Heart left ventricle (tissue), 16 donors: ENCODE measurements around the gene NOL6. TPM values are rescaled to one million over a fixed set of nuclear protein-coding genes. Genes with fewer than 3 reads are reported as not detected.
A peak's percentile ranks its signal among the peaks of the same experiment; 100 is the strongest.

Experiments used
- ATAC-seq, 4 donors: fragments of 200-7000 bp; cut with Tn5 transposase; one replicate each; pipeline ENCODE4 v1.9.1; 2020 to 2022; ENCODE audit warnings: moderate library complexity in 4 of 4, mild to moderate bottlenecking in 3 of 4, moderate number of reproducible peaks in 1 of 4
- DNase-seq, 5 donors: peaks; one replicate each; pipeline ENCODE4 v3.0.0-alpha.2; 2020
- H3K27ac ChIP-seq, 12 donors: fragments of 200-600 bp; sonication (generic) in 4 of 12; one replicate each; pipeline versions ENCODE4 v1.5.0 to v1.8.0; 2016 to 2022; ENCODE audit warnings: mild to moderate bottlenecking in 2 of 12
- H3K27me3 ChIP-seq, 9 donors: fragments of 200-600 bp; sonication (generic) in 2 of 9; one replicate each; pipeline versions ENCODE4 v1.5.1 to v1.8.0; 2016 to 2022; ENCODE audit warnings: mild to moderate bottlenecking in 3 of 9
- H3K36me3 ChIP-seq, 9 donors: fragments of 200-600 bp; sonication (generic) in 2 of 9; one replicate each; pipeline versions ENCODE4 v1.5.0 to v1.8.0; 2018 to 2022; ENCODE audit warnings: mild to moderate bottlenecking in 2 of 9
- H3K4me1 ChIP-seq, 12 donors: fragments of 200-600 bp; sonication (generic) in 4 of 12; one replicate each; pipeline versions ENCODE4 v1.5.0 to v1.8.0; 2016 to 2022; ENCODE audit warnings: mild to moderate bottlenecking in 3 of 12
- H3K4me3 ChIP-seq, 12 donors: fragments of 200-600 bp; sonication (generic) in 4 of 12; one replicate each; pipeline versions ENCODE4 v1.5.0 to v1.8.0; 2017 to 2022; ENCODE audit warnings: mild to moderate bottlenecking in 9 of 12, moderate library complexity in 4 of 12
- H3K9me3 ChIP-seq, 12 donors: fragments of 200-600 bp; sonication (generic) in 4 of 12; one replicate each; pipeline versions ENCODE4 v1.5.0 to v1.8.0; 2016 to 2022; ENCODE audit warnings: mild to moderate bottlenecking in 1 of 12
- POLR2A ChIP-seq, 2 donors: fragments of 450-650 bp; IDR thresholded peaks; one replicate each; pipeline ENCODE4 v1.6.1; 2017; ENCODE audit warnings: antibody characterized with exemption in 2 of 2, mild to moderate bottlenecking in 2 of 2, moderate library complexity in 2 of 2
- WGBS, 4 donors: extraction: QIAGEN DNeasy Blood & Tissue Kit in 2 of 4; methylation state at CpG; one replicate each; pipeline versions ENCODE4 v1.1.5 to v1.1.7; 2013 to 2018; 5-methylcytosine and 5-hydroxymethylcytosine counted together
- intact Hi-C, 10 donors: fragments of 100-400 bp; cut with DNase I; formaldehyde crosslinking; loops; one replicate each; pipeline versions ENCODE4 v1.11.1 to v1.14.2; 2022
- polyA plus RNA-seq, 2 donors: library from polyadenylated mRNA; stranded (reverse); fragments of 200-250 nt; gene quantifications; one replicate each; pipeline ENCODE4 v1.2.3, GENCODE V29; 2013
- total RNA-seq, 9 donors: library from RNA; depleted of rRNA in 2 of 9; stranded (reverse); fragments of >200 nt in 2 of 9; fragmentation: NEBNext Ultra II Directional in 3 of 9; extraction: Animal tissue kit (Norgen Biotek cat#: 25700) in 3 of 9; gene quantifications; one replicate each; pipeline versions ENCODE4 v1.1.0 to v1.2.4, GENCODE V29; 2016 to 2023
- TF ChIP-seq, protein P1 (sequence below), 12 donors: fragments of 200-600 bp; sonication (generic) in 4 of 12; IDR thresholded peaks; one replicate each; pipeline versions ENCODE4 v1.5.0 to v1.8.0; 2018 to 2022; ENCODE audit warnings: antibody characterized with exemption in 12 of 12, mild to moderate bottlenecking in 5 of 12
- donor health status: ischemic (EF 13 %, LVEDD 7.1; RV severe dilation, severe dysfunction).
- donor health status: healthy with polysubstance abuse.
- donor health status: DM: no; HTN: yes; CAD: no.
- donor health status: DM: no; HTN: no; CAD: no.
- donor health status: ischemic (EF 25% LVEDD 6.9; RV normal size, moderate dysfunction).
- donor health status: ischemic (EF 25% LVEDD 5.7; RV mildly dilated, moderate dysfunction).
- donor health status: healthy.
- donor health status: DM: yes; HTN: yes; CAD: no.
- donor health status: ischemic (EF 35%, LVEDD 5.7; RV mildly dilated, moderate dysfunction).
- donor health status: nonischemic (EF 11% LVEDD 7.7; RV severe dilation, severe dysfunction).
- donor health status: DM: yes; HTN: yes; CAD: no.
- donor health status: PGD.
- donor health status: ischemic (EF 29% LVEDD 5.4; RV normal size, mild dysfunction).
- donor health status: nonischemic (EF 23%, LVEDD 6.1; RV moderate dilation, normal function).

NOL6 gene
- total and polyA plus RNA-seq, 11 donors, result 11.2 to 28.2 (median 14.9) TPM

GRCh38 chr9:33472171-33472880, 1.4 kb downstream of the NOL6 start:
- no peak for ATAC-seq
- intact Hi-C loops, result no loop called here
- H3K27me3 ChIP-seq, result no peaks in the 10 kb centered on the region
- TF ChIP-seq, protein P1, sequence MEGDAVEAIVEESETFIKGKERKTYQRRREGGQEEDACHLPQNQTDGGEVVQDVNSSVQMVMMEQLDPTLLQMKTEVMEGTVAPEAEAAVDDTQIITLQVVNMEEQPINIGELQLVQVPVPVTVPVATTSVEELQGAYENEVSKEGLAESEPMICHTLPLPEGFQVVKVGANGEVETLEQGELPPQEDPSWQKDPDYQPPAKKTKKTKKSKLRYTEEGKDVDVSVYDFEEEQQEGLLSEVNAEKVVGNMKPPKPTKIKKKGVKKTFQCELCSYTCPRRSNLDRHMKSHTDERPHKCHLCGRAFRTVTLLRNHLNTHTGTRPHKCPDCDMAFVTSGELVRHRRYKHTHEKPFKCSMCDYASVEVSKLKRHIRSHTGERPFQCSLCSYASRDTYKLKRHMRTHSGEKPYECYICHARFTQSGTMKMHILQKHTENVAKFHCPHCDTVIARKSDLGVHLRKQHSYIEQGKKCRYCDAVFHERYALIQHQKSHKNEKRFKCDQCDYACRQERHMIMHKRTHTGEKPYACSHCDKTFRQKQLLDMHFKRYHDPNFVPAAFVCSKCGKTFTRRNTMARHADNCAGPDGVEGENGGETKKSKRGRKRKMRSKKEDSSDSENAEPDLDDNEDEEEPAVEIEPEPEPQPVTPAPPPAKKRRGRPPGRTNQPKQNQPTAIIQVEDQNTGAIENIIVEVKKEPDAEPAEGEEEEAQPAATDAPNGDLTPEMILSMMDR (IDR thresholded peaks at IDR 0.05), result no peak
- TF ChIP-seq POLR2A (IDR thresholded peaks at IDR 0.05), result no peak
- no peaks in the 10 kb centered on the region for H3K9me3 ChIP-seq
- H3K4me1 ChIP-seq, result peaks cover 0 to 24% (median 18%) of the 10 kb centered on the region in 12 donors
- no peak for DNase-seq
- H3K4me3 ChIP-seq, result peak overlapping the region in 10 of 12 donors; percentile 59 to 97 (median 80)
- WGBS, 4 donors, result 91 to 94% (median 93%) methylated on average over 16 of the region's 16 CpGs
- H3K36me3 ChIP-seq, result peaks cover 6 to 50% (median 49%) of the 10 kb centered on the region in 9 donors
- no peak overlapping the region for H3K27ac ChIP-seq

- intact Hi-C loops, result no loop called here
- no peak for DNase-seq
- H3K9me3 ChIP-seq, result no peaks in the 10 kb centered on the region
Measured at GRCh38 chr9:33471361-33471760, 2.4 kb downstream of the NOL6 start.

DNA sequence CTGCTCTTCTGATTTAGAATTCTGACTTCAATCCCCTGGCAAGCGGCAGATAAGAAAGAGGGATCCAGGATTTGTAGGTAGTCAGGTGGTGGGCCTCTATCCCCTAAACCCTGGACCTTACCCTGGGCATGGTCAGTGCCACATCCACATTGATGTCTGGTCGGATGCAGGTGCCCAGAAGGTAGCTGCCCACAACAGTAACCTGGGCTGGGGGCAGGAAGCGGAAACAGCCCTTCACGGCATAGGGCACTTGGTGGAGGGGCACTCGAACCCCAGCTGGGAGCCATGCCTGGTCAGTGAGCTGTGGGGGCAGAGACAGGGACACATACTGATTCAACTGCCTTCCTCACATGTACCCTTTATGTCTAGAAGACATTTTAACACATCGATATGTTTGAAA, 3.8 kb downstream of the NOL6 start:
- Histone ChIP-seq H3K4me3 (no peak overlapping the region), H3K9me3 (no peaks in the 10 kb centered on the region), H3K4me1 (peaks cover 0 to 24% (median 18%) of the 10 kb centered on the region in 12 donors), H3K27me3 (no peaks in the 10 kb centered on the region), H3K27ac (no peak overlapping the region), H3K36me3 (peaks cover 9 to 75% (median 74%) of the 10 kb centered on the region in 9 donors)
- DNase-seq (peak in 1 of 5 donors; percentile 14), ATAC-seq (no peak)
- 94 to 100% (median 98%) methylated on average over 6 of the region's 6 CpGs for WGBS, 4 donors
- intact Hi-C loops, result loop anchor here in 9 of 10 donors (5.0 to 10.0 kb wide), 7 partner anchors 55 to 185 kb away; no protein-coding TSS in a partner anchor
- TF ChIP-seq, protein P1 (IDR thresholded peaks at IDR 0.05), result no peak
- TF ChIP-seq POLR2A (IDR thresholded peaks at IDR 0.05), result no peak

More at GRCh38 chr9:33471361-33471760, 2.4 kb downstream of the NOL6 start:
- Histone ChIP-seq H3K4me3 (no peak overlapping the region), H3K27me3 (no peaks in the 10 kb centered on the region), H3K36me3 (peaks cover 9 to 60% (median 59%) of the 10 kb centered on the region in 9 donors), H3K4me1 (peaks cover 0 to 24% (median 18%) of the 10 kb centered on the region in 12 donors), H3K27ac (no peak overlapping the region)
- TF ChIP-seq, protein P1 (IDR thresholded peaks at IDR 0.05), result no peak
- TF ChIP-seq POLR2A (IDR thresholded peaks at IDR 0.05), result no peak
- no peak for ATAC-seq
- 69 to 91% (median 88%) methylated on average over 2 of the region's 2 CpGs for WGBS, 4 donors

GRCh38 chr9:33468797-33469621, 4.7 kb downstream of the NOL6 start:
- no peak overlapping the region for H3K27ac ChIP-seq
- no peak for TF ChIP-seq POLR2A (IDR thresholded peaks at IDR 0.05)
- intact Hi-C loops, result loop anchor here in 9 of 10 donors (5.0 to 10.0 kb wide), 7 partner anchors 54 to 184 kb away; no protein-coding TSS in a partner anchor

More at GRCh38 chr9:33468797-33469621, 4.7 kb downstream of the NOL6 start:
- peaks cover 0 to 19% (median 13%) of the 10 kb centered on the region in 12 donors for H3K4me1 ChIP-seq
- no peak overlapping the region for H3K4me3 ChIP-seq
- peaks cover 9 to 84% (median 83%) of the 10 kb centered on the region in 9 donors for H3K36me3 ChIP-seq
- no peaks in the 10 kb centered on the region for H3K9me3 ChIP-seq
- peak in 1 of 5 donors; percentile 44 for DNase-seq
- no peaks in the 10 kb centered on the region for H3K27me3 ChIP-seq
- WGBS, 4 donors, result 96 to 97% (median 96%) methylated on average over 21 of the region's 21 CpGs
- ATAC-seq, result no peak
